ENCODE results near the gene SLC35A4. TPM values are rescaled to one million over a fixed set of nuclear protein-coding genes. Genes with fewer than 3 reads are reported as not detected.

SLC35A4 gene
- total RNA-seq, 2 donors from 2014 or later: 89.7 to 121 TPM

GRCh38 chr5:140608722-140609121 is 44.1 kb downstream of the SLC35A4 start:
- ATAC-seq: peak; percentile 71
- intact Hi-C loops (cut with DNase I, micrococcal nuclease): no loop called here

DNA sequence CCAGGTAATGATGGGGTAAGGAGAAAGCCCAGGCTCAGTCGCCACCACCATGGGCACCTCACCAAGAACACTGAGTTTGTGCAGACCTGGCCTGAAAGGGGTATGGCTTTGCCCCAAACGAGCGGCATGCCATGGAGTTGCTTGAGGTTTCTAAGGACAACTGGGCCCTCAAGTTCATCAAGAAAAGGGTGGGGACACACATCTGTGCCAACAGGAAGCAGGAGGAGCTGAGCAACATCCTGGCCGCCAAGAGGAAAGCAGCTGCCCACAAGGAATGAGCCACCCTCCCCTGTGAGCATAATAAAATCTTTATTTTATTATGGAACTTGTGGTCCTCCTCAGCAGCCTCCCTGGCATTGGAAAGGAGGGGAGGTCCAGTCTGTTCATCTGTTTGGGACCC is 44.5 kb downstream of the SLC35A4 start:
- DNase-seq (peak; percentile 74 to 89), ATAC-seq (peak; percentile 94)
- intact Hi-C loops (cut with DNase I, micrococcal nuclease): no loop called here

More at GRCh38 chr5:140608722-140609121, 44.1 kb downstream of the SLC35A4 start:
- DNase-seq: no peak

- no peak for ATAC-seq
- intact Hi-C loops (cut with DNase I, micrococcal nuclease): no loop called here
Measured at GRCh38 chr5:140611020-140611521, 46.4 kb downstream of the SLC35A4 start.

More at GRCh38 chr5:140611020-140611521, 46.4 kb downstream of the SLC35A4 start:
- no peak for DNase-seq

Small RNAs within 50 kb of the gene (microRNA-seq; reads per million reads assigned to microRNA genes)
- gene MIR6831: 0 reads per million in 2 donors

Other genes starting within 250 kb of the SLC35A4 start
- 10 to 100 TPM; 11.4 to 11.9 TPM for gene HBEGF, start 218.2 kb upstream of the SLC35A4 start, total RNA-seq
- under 1 TPM; 0.31 to 0.42 TPM for gene SLC4A9, start 204.6 kb upstream of the SLC35A4 start, total RNA-seq
- gene ANKHD1, start 163.0 kb upstream of the SLC35A4 start, total RNA-seq: 100 to 1,000 TPM; 118 to 140 TPM
- 10 to 100 TPM; 27.2 to 32.9 TPM for gene EIF4EBP3, start 17.2 kb upstream of the SLC35A4 start, total RNA-seq
- 10 to 100 TPM; 25.1 to 39.0 TPM for gene SRA1, start 7.4 kb upstream of the SLC35A4 start, total RNA-seq
- gene APBB3, start 230 bp upstream of the SLC35A4 start, total RNA-seq: 10 to 100 TPM; 19.6 to 26.5 TPM
- 10 to 100 TPM; 35.5 to 65.7 TPM for gene CD14, start 68.3 kb downstream of the SLC35A4 start, total RNA-seq
- 10 to 100 TPM; 11.4 to 16.1 TPM for gene TMCO6, start 74.6 kb downstream of the SLC35A4 start, total RNA-seq
- 10 to 100 TPM; 88.1 to 89.3 TPM for gene NDUFA2, start 82.8 kb downstream of the SLC35A4 start, total RNA-seq
- gene IK, start 83.0 kb downstream of the SLC35A4 start, total RNA-seq: 10 to 100 TPM; 60.4 to 77.4 TPM
- 10 to 100 TPM; 38.2 to 46.3 TPM for gene WDR55, start 100.1 kb downstream of the SLC35A4 start, total RNA-seq
- gene DND1, start 108.7 kb downstream of the SLC35A4 start, total RNA-seq: 1 to 10 TPM in 1 of 2 donors, under 1 TPM in 1; 0.78 to 1.0 TPM
- 10 to 100 TPM; 48.6 to 53.7 TPM for gene HARS1, start 126.5 kb downstream of the SLC35A4 start, total RNA-seq
- 10 to 100 TPM; 37.6 to 38.9 TPM for gene HARS2, start 126.6 kb downstream of the SLC35A4 start, total RNA-seq
- gene ZMAT2, start 135.6 kb downstream of the SLC35A4 start, total RNA-seq: 10 to 100 TPM; 41.4 to 49.9 TPM
- not detected for gene PCDHA1, start 221.3 kb downstream of the SLC35A4 start, total RNA-seq
- not detected for gene PCDHA2, start 230.0 kb downstream of the SLC35A4 start, total RNA-seq
- under 1 TPM; 0.06 to 0.28 TPM for gene PCDHA3, start 236.2 kb downstream of the SLC35A4 start, total RNA-seq
- 1 to 10 TPM in 1 of 2 donors, under 1 TPM in 1; 0.39 to 1.1 TPM for gene PCDHA4, start 242.2 kb downstream of the SLC35A4 start, total RNA-seq